Measurements from ENCODE around the gene ARL8B. TPM values are rescaled to one million over a fixed set of nuclear protein-coding genes. Genes with fewer than 3 reads are reported as not detected.

ARL8B gene
- total RNA-seq, 4 donors from 2014 or later, result 44.2 to 64.8 (median 49.9) TPM

- no peak for DNase-seq (ENCODE audit: low spot score)
- no peak for ATAC-seq (ENCODE audit: low FRiP score)
- no peak for TF ChIP-seq CTCF (IDR thresholded peaks at IDR 0.05)
Observed at GRCh38 chr3:5192571-5193365, 70.7 kb downstream of the ARL8B start.

GRCh38 chr3:5194341-5194740 lies 72.2 kb downstream of the ARL8B start:
- ATAC-seq (ENCODE audit: low FRiP score) (no peak), DNase-seq (ENCODE audit: low spot score) (no peak)
- no peak for TF ChIP-seq CTCF (IDR thresholded peaks at IDR 0.05)

GRCh38 chr3:5194801-5195509 lies 72.9 kb downstream of the ARL8B start:
- ATAC-seq (ENCODE audit: low FRiP score) (peak; percentile 69), DNase-seq (ENCODE audit: low spot score) (no peak)
- TF ChIP-seq CTCF (IDR thresholded peaks at IDR 0.05), result no peak

GRCh38 chr3:5195605-5196004 lies 73.5 kb downstream of the ARL8B start:
- DNase-seq (ENCODE audit: low spot score), result no peak
- no peak for ATAC-seq (ENCODE audit: low FRiP score)
- TF ChIP-seq CTCF (IDR thresholded peaks at IDR 0.05), result no peak

GRCh38 chr3:5197022-5197421 lies 74.9 kb downstream of the ARL8B start:
- peak; percentile 64 for ATAC-seq (ENCODE audit: low FRiP score)
- TF ChIP-seq CTCF (IDR thresholded peaks at IDR 0.05), result no peak
- DNase-seq (ENCODE audit: low spot score), result no peak

- TF ChIP-seq CTCF (IDR thresholded peaks at IDR 0.05), result no peak
- ATAC-seq (ENCODE audit: low FRiP score) (no peak), DNase-seq (ENCODE audit: low spot score) (no peak)
Observed at GRCh38 chr3:5197470-5198312, 75.6 kb downstream of the ARL8B start.

All from omental fat pad (tissue), 4 donors.